HuH-7.5 (cell line): Measurements from ENCODE around the gene MRPS25.
"Not testable (repeated sequence)": the region's sequence is repeated elsewhere in the genome, so short reads cannot be mapped to it uniquely, and the experiment has no call there.

Source experiments
- DNase-seq: peaks from one replicate; pipeline ENCODE4 v3.0.0; 2011; ENCODE audit warnings: low spot score

Gene MRPS25

GRCh38 chr3:15043408-15044171 is 21.5 kb downstream of the MRPS25 start:
- no peak for DNase-seq

- no peak for DNase-seq
Observed at GRCh38 chr3:15042936-15043335, 22.2 kb downstream of the MRPS25 start.

GRCh38 chr3:15041950-15042349 is 23.2 kb downstream of the MRPS25 start:
- DNase-seq = no peak

- DNase-seq = no peak
Observed at GRCh38 chr3:15040844-15041243, 24.3 kb downstream of the MRPS25 start.

- DNase-seq = no peak
Observed at GRCh38 chr3:15038306-15038705, 26.8 kb downstream of the MRPS25 start.

GRCh38 chr3:15033103-15033502 is 32.0 kb downstream of the MRPS25 start:
- DNase-seq = no peak

- DNase-seq = no peak
Observed at GRCh38 chr3:15032650-15033049, 32.5 kb downstream of the MRPS25 start.

- no peak for DNase-seq
Observed at GRCh38 chr3:15029625-15030024, 35.5 kb downstream of the MRPS25 start.

GRCh38 chr3:15023719-15024118 is 41.4 kb downstream of the MRPS25 start:
- DNase-seq = no peak

- no peak for DNase-seq
Observed at GRCh38 chr3:15023249-15023648, 41.9 kb downstream of the MRPS25 start.

GRCh38 chr3:15017191-15017590 is 47.9 kb downstream of the MRPS25 start:
- no peak for DNase-seq

GRCh38 chr3:15015456-15015855 is 49.7 kb downstream of the MRPS25 start:
- no peak for DNase-seq

GRCh38 chr3:15014606-15015328 is 50.3 kb downstream of the MRPS25 start:
- DNase-seq = no peak

- no peak for DNase-seq
Observed at GRCh38 chr3:15011174-15011573, 53.9 kb downstream of the MRPS25 start.

GRCh38 chr3:15010664-15011063 is 54.5 kb downstream of the MRPS25 start:
- DNase-seq = no peak

GRCh38 chr3:15009167-15009566 is 55.9 kb downstream of the MRPS25 start:
- no peak for DNase-seq

GRCh38 chr3:15007681-15008141 is 57.4 kb downstream of the MRPS25 start:
- no peak for DNase-seq

- DNase-seq = not testable (repeated sequence)
Observed at GRCh38 chr3:14999182-14999581, 65.9 kb downstream of the MRPS25 start.
